K562 (cell line): Measurements from ENCODE around the gene SRRM4. TPM values are rescaled to one million over a fixed set of nuclear protein-coding genes. Genes with fewer than 3 reads are reported as not detected.

Experiments used
- ATAC-seq: fragments of 200-7000 bp; cut with Tn5 transposase; 3 replicates; pipeline ENCODE4 v1.9.1; 2020; ENCODE audit warnings: moderate library complexity
- BruUV-seq: library from RNA; stranded (reverse); fragments of 400-500 nt; replicated peaks from 2 replicates; lab custom pipeline; 2021; lab: Mats Ljungman, UMichigan
- CTCF ChIA-PET: fragments of 300-600 bp; formaldehyde crosslinking; extraction: SDS; loops from one replicate; lab custom pipeline; 2021; ENCODE audit warnings: low intra/inter-chr PET ratio; lab: Yijun Ruan, JAX
- POLR2A ChIA-PET: fragments of 300-600, 350-650 bp; sonication (Branson Sonifier 250); formaldehyde crosslinking; extraction: SDS; loops from one replicate; lab custom pipeline; 2021; ENCODE audit warnings: antibody characterized with exemption, inconsistent platforms; lab: Yijun Ruan, JAX
- DNase-seq, 4 experiments: peaks; one replicate each; pipeline versions ENCODE4 v3.0.0 to v3.0.0-alpha.2; 2011 to 2018; ENCODE audit warnings: low spot score in 3 of 4, mixed read lengths in 3 of 4; ENCODE audit errors: extremely low read depth in 1 of 4
- FAIRE-seq: peaks from 2 replicates; lab custom pipeline; 2011; peaks lifted over from hg19 to GRCh38; lab: Jason Lieb, UNC
- H2AFZ ChIP-seq: 2 replicates; pipeline ENCODE4 v1.6.0; 2011; ENCODE audit warnings: low read depth, low read length, control low read depth, inconsistent platforms
- H3K27ac ChIP-seq: fragments of 200-600 bp; 3 replicates; pipeline ENCODE4 v1.8.0; 2011; ENCODE audit warnings: low read depth, mild to moderate bottlenecking, control low read depth, inconsistent platforms, low read length, moderate library complexity, mixed read lengths; ENCODE audit errors: extremely low read depth
- H3K27me3 ChIP-seq, 2 experiments: fragments of 300-600 bp in 1 of 2; 2 replicates in 1 of 2; 3 replicates in 1 of 2; pipeline versions ENCODE4 v1.6.0 to v1.8.0; 2011; ENCODE audit warnings: inconsistent platforms in 2 of 2, low read length in 2 of 2, mild to moderate bottlenecking in 1 of 2, mixed read lengths in 1 of 2, moderate library complexity in 1 of 2; ENCODE audit not compliant: control insufficient read depth in 2 of 2, insufficient read depth in 2 of 2
- H3K36me3 ChIP-seq: fragments of 300-600 bp; 3 replicates; pipeline ENCODE4 v1.8.0; 2011; ENCODE audit warnings: mild to moderate bottlenecking, low read length, inconsistent platforms; ENCODE audit not compliant: control insufficient read depth, insufficient read depth
- H3K4me1 ChIP-seq, 2 experiments: fragments of 200-600 bp in 1 of 2; replicated peaks in 1 of 2; 2 replicates in 1 of 2; 3 replicates in 1 of 2; pipeline versions ENCODE4 v1.5.1 to v1.8.0; 2011; ENCODE audit warnings: inconsistent platforms in 2 of 2, low read length in 2 of 2, mild to moderate bottlenecking in 1 of 2, mixed read lengths in 1 of 2, moderate library complexity in 1 of 2; ENCODE audit not compliant: control insufficient read depth in 2 of 2, insufficient read depth in 2 of 2
- H3K4me2 ChIP-seq: 2 replicates; pipeline ENCODE4 v1.6.1; 2011; ENCODE audit warnings: low read length, control low read depth, inconsistent platforms, mixed read lengths; ENCODE audit not compliant: insufficient read depth
- H3K4me3 ChIP-seq: fragments of 200-600 bp; sonication (generic), shearing (Covaris generic); 2 replicates; pipeline ENCODE4 v1.5.1; 2016; ENCODE audit warnings: control low read depth, inconsistent platforms
- H3K79me2 ChIP-seq: fragments of 200-600 bp; 3 replicates; pipeline ENCODE4 v1.8.0; 2011; ENCODE audit warnings: low read length, inconsistent platforms; ENCODE audit not compliant: control insufficient read depth, insufficient read depth
- H3K9ac ChIP-seq, 2 experiments: 2 replicates each; pipeline versions ENCODE4 v1.6.0 to v1.6.1; 2011; ENCODE audit warnings: low read depth in 2 of 2, low read length in 2 of 2, control low read depth in 1 of 2, inconsistent platforms in 1 of 2, mild to moderate bottlenecking in 1 of 2, mixed read lengths in 1 of 2; ENCODE audit not compliant: insufficient read depth in 1 of 2
- H3K9me1 ChIP-seq: one replicate; pipeline ENCODE4 v1.6.0; 2011; ENCODE audit warnings: inconsistent platforms, mild to moderate bottlenecking, low read length, moderate library complexity; ENCODE audit not compliant: control insufficient read depth, insufficient read depth
- H3K9me3 ChIP-seq: replicated peaks from 2 replicates; pipeline ENCODE4 v1.5.1; 2011; ENCODE audit warnings: low read depth, low read length, inconsistent platforms; ENCODE audit not compliant: control insufficient read depth, insufficient read depth
- H4K20me1 ChIP-seq: replicated peaks from 2 replicates; pipeline ENCODE4 v1.6.1; 2011; ENCODE audit warnings: low read length, inconsistent platforms, mixed read lengths; ENCODE audit not compliant: control insufficient read depth, insufficient read depth
- DIDO1 ChIP-seq: fragments of 450-650 bp; IDR thresholded peaks from 2 replicates; pipeline ENCODE4 v1.6.1; 2016; ENCODE audit warnings: low read depth, missing biosample characterization, missing genetic modification characterization
- FOXJ3 ChIP-seq: sonication (generic); formaldehyde crosslinking; IDR thresholded peaks from 2 replicates; pipeline ENCODE4 v1.4.0; 2020; ENCODE audit warnings: mild to moderate bottlenecking, missing genetic modification reagents
- NFYB ChIP-seq: IDR thresholded peaks from 2 replicates; pipeline ENCODE4 v1.6.1; 2011; ENCODE audit warnings: mild to moderate bottlenecking, moderate library complexity; ENCODE audit not compliant: insufficient read length; ENCODE audit errors: extremely low read depth
- PYGO2 ChIP-seq: fragments of 450-650 bp; IDR thresholded peaks from 2 replicates; pipeline ENCODE4 v1.6.1; 2016; ENCODE audit warnings: mild to moderate bottlenecking, missing genetic modification characterization, moderate library complexity, missing compliant biosample characterization
- RBM25 ChIP-seq: fragments of 200-400 bp; formaldehyde crosslinking; IDR thresholded peaks from 2 replicates; pipeline ENCODE4 v1.6.1; 2018; ENCODE audit warnings: low read length, low read depth, moderate library complexity; ENCODE audit not compliant: severe bottlenecking
- SMARCA4 ChIP-seq: fragments of 450-650 bp; IDR thresholded peaks from 2 replicates; pipeline ENCODE4 v1.6.1; 2016
- SNAPC5 ChIP-seq: fragments of 250-450 bp; sonication (Bioruptor Pico); IDR thresholded peaks from 2 replicates; pipeline ENCODE4 v1.8.0; 2021; ENCODE audit warnings: moderate library complexity, mild to moderate bottlenecking, inconsistent platforms
- ZBTB8A ChIP-seq: fragments of 450-650 bp; IDR thresholded peaks from 2 replicates; pipeline ENCODE4 v1.6.1; 2018; ENCODE audit warnings: mild to moderate bottlenecking, moderate library complexity; ENCODE audit not compliant: partially characterized antibody
- ZFP36 ChIP-seq: fragments of 150-350 bp; IDR thresholded peaks from 2 replicates; pipeline ENCODE4 v1.6.1; 2018; ENCODE audit warnings: low read length, low read depth; ENCODE audit not compliant: partially characterized antibody
- ZFPM2 ChIP-seq: fragments of 250-450 bp; sonication (Bioruptor Pico); IDR thresholded peaks from 2 replicates; pipeline ENCODE4 v1.5.1; 2022; ENCODE audit warnings: mild to moderate bottlenecking
- ZNF134 ChIP-seq: fragments of 250-450 bp; sonication (Bioruptor Pico); conservative IDR thresholded peaks from 2 replicates; pipeline ENCODE4 v1.4.0; 2020
- ZNF778 ChIP-seq: fragments of 450-650 bp; formaldehyde crosslinking; IDR thresholded peaks from 2 replicates; pipeline ENCODE4 v1.4.0; 2020; ENCODE audit warnings: mild to moderate bottlenecking, moderate library complexity
- ZSCAN32 ChIP-seq: fragments of 450-650 bp; formaldehyde crosslinking; IDR thresholded peaks from 2 replicates; pipeline ENCODE4 v1.4.0; 2020; ENCODE audit warnings: mild to moderate bottlenecking, moderate library complexity
- WGBS: fragments of 100-300 bp; shearing (Covaris generic); methylation state at CpG from one replicate; pipeline ENCODE4 v1.1.6; 2016; ENCODE audit warnings: low coverage, mixed read lengths; ENCODE audit not compliant: insufficient coverage; ENCODE audit errors: missing lambda C conversion rate; 5-methylcytosine and 5-hydroxymethylcytosine counted together
- in situ Hi-C: fragments of 300-500 bp; cut with MboI; formaldehyde crosslinking; loops from 4 replicates; pipeline ENCODE4 v1.15.0; 2018; ENCODE audit warnings: inconsistent platforms, mixed read lengths
- intact Hi-C: fragments of 100-400 bp; cut with micrococcal nuclease; formaldehyde crosslinking; loops from 2 replicates; pipeline ENCODE4 v1.14.2; 2022
- polyA plus RNA-seq, 8 experiments: library from polyadenylated mRNA; depleted of rRNA in 4 of 8; stranded (reverse) in 5 of 8; unstranded in 3 of 8; fragments of >200 nt; fragmentation: Nextera tagmentation in 2 of 8; fragmentation: Illumina TruSeq in 1 of 8; extraction: Ambion mirVana in 2 of 8; extraction: Trizol in 1 of 8; gene quantifications; 2 replicates each; pipeline versions ENCODE4 v1.2.1 to v1.2.3, GENCODE V29; 2011 to 2014; ENCODE audit warnings: inconsistent platforms in 1 of 8, missing spikeins in 1 of 8
- total RNA-seq, 7 experiments: library from RNA; depleted of rRNA in 6 of 7; stranded (reverse); fragments of >200 nt in 6 of 7; fragmentation: Illumina TruSeq in 2 of 7; extraction: Trizol in 2 of 7; gene quantifications; 2 replicates each; pipeline versions ENCODE4 v1.2.1 to v1.2.3, GENCODE V29; 2011 to 2021; ENCODE audit warnings: low replicate concordance in 1 of 7
- TF ChIP-seq, protein P1 (sequence below): sonication (generic); formaldehyde crosslinking; IDR thresholded peaks from 2 replicates; pipeline ENCODE4 v1.8.0; 2022; ENCODE audit warnings: mild to moderate bottlenecking, missing genetic modification reagents, borderline replicate concordance
- TF ChIP-seq, protein P2 (sequence below): fragments of 250-450 bp; sonication (Bioruptor Pico); IDR thresholded peaks from 2 replicates; pipeline ENCODE4 v1.8.0; 2021; ENCODE audit warnings: mild to moderate bottlenecking, moderate library complexity

Gene SRRM4
- total and polyA plus RNA-seq, 9 of the 15 experiments (the other 6 are each of a cell fraction or from before 2014, with no cell fraction given), result not detected

GRCh38 chr12:119013023-119013422, 31.7 kb downstream of the SRRM4 start:
- no TSS peak for BruUV-seq
- peaks cover 0 to 7% of the 10 kb centered on the region in 2 experiments; a peak in 1 of 5 replicates for H3K27me3 ChIP-seq
- H3K9me3 ChIP-seq, result no peaks in the 10 kb centered on the region
- ChIA-PET CTCF (no interaction called here), POLR2A (no interaction called here)
- no peak overlapping the region for H2AFZ ChIP-seq
- no peaks in the 10 kb centered on the region for H4K20me1 ChIP-seq
- DNase-seq (no peak), FAIRE-seq (no peak), ATAC-seq (no peak)
- no peaks in the 10 kb centered on the region for H3K79me2 ChIP-seq
- H3K36me3 ChIP-seq, result no peaks in the 10 kb centered on the region
- no peak overlapping the region for H3K27ac ChIP-seq
- H3K4me1 ChIP-seq, result no peaks in the 10 kb centered on the region
- TF ChIP-seq RBM25 (peak; percentile 53), ZFP36 (peak; percentile 8), SMARCA4 (no peak)
- in situ Hi-C loops (no loop called here), intact Hi-C loops (no loop called here)
- no peak overlapping the region for H3K9ac ChIP-seq
- no peaks in the 10 kb centered on the region for H3K9me1 ChIP-seq
- H3K4me2 ChIP-seq, result no peak overlapping the region
- no peak overlapping the region for H3K4me3 ChIP-seq

- Histone ChIP-seq H3K4me1 (no peaks in the 10 kb centered on the region), H3K79me2 (no peaks in the 10 kb centered on the region), H3K9me1 (no peaks in the 10 kb centered on the region), H3K27ac (no peak overlapping the region), H3K4me2 (no peak overlapping the region), H3K9me3 (no peaks in the 10 kb centered on the region), H3K9ac (no peak overlapping the region), H3K27me3 (no peaks in the 10 kb centered on the region; a peak in 1 of 5 replicates), H3K4me3 (no peak overlapping the region), H3K36me3 (no peaks in the 10 kb centered on the region), H2AFZ (no peak overlapping the region), H4K20me1 (no peaks in the 10 kb centered on the region)
- intact Hi-C loops (no loop called here), in situ Hi-C loops (no loop called here)
- CTCF ChIA-PET, result no interaction called here
- FAIRE-seq, result no peak
- no peak for ATAC-seq
- BruUV-seq, result no TSS peak
- WGBS, result 0% methylated on average over 1 of the region's 1 CpG
- POLR2A ChIA-PET, result no interaction called here
- no peak for DNase-seq
- TF ChIP-seq, protein P1, sequence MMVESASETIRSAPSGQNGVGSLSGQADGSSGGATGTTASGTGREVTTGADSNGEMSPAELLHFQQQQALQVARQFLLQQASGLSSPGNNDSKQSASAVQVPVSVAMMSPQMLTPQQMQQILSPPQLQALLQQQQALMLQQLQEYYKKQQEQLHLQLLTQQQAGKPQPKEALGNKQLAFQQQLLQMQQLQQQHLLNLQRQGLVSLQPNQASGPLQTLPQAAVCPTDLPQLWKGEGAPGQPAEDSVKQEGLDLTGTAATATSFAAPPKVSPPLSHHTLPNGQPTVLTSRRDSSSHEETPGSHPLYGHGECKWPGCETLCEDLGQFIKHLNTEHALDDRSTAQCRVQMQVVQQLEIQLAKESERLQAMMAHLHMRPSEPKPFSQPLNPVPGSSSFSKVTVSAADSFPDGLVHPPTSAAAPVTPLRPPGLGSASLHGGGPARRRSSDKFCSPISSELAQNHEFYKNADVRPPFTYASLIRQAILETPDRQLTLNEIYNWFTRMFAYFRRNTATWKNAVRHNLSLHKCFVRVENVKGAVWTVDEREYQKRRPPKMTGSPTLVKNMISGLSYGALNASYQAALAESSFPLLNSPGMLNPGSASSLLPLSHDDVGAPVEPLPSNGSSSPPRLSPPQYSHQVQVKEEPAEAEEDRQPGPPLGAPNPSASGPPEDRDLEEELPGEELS (CRISPR knock-in tag), result no peak
- TF ChIP-seq, protein P2, sequence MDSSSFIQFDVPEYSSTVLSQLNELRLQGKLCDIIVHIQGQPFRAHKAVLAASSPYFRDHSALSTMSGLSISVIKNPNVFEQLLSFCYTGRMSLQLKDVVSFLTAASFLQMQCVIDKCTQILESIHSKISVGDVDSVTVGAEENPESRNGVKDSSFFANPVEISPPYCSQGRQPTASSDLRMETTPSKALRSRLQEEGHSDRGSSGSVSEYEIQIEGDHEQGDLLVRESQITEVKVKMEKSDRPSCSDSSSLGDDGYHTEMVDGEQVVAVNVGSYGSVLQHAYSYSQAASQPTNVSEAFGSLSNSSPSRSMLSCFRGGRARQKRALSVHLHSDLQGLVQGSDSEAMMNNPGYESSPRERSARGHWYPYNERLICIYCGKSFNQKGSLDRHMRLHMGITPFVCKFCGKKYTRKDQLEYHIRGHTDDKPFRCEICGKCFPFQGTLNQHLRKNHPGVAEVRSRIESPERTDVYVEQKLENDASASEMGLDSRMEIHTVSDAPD, result no peak
- no peak for TF ChIP-seq PYGO2
- TF ChIP-seq ZFPM2 (CRISPR knock-in tag), result no peak
- no peak for TF ChIP-seq DIDO1 (tag)
- TF ChIP-seq ZNF134 (CRISPR knock-in tag), result no peak
- no peak for TF ChIP-seq ZNF778 (CRISPR knock-in tag)
- TF ChIP-seq ZSCAN32 (CRISPR knock-in tag), result no peak
- no peak for TF ChIP-seq ZBTB8A
- TF ChIP-seq SNAPC5 (CRISPR knock-in tag), result no peak
- no peak for TF ChIP-seq NFYB
- no peak for TF ChIP-seq FOXJ3 (CRISPR knock-in tag)
Measured at GRCh38 chr12:119014368-119014767, 33.0 kb downstream of the SRRM4 start.
